Fibroblast of skin of scalp (primary cell): ENCODE results near the gene LAMA2.
"Not testable (repeated sequence)": the region's sequence is repeated elsewhere in the genome, so short reads cannot be mapped to it uniquely, and the experiment has no call there.

Source experiments
- DNase-seq: peaks from one replicate; pipeline ENCODE4 v3.0.0-alpha.2; 2013

LAMA2 gene

GRCh38 chr6:129133770-129134192 is 250.8 kb downstream of the LAMA2 start:
- no peak for DNase-seq

DNA sequence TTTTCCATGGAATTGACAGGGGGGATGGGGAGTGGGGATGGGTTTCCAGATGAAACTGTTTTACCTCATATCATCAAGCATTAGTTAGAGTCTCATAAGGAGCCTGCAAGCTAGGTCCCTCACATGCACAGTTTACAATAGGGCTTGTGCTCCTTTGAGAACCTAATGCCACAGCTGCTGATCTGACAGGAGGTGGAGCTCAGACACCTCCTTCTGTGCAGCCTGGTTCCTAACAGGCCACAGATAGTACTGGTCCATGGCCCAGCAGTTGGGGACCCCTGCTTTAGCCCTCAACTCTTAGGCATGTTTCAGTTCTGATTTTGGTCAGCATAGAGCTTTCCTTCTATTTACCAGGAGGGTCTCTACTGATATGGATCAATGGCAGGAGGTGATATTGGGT is 251.6 kb downstream of the LAMA2 start:
- no peak for DNase-seq

- DNase-seq, result no peak
These were observed 252.5 kb downstream of the LAMA2 start for GRCh38 chr6:129135451-129135850.

GRCh38 chr6:129136751-129137150 is 253.8 kb downstream of the LAMA2 start:
- DNase-seq, result no peak

GRCh38 chr6:129138739-129139405 is 255.9 kb downstream of the LAMA2 start:
- DNase-seq, result no peak

- DNase-seq, result no peak
These were observed 257.6 kb downstream of the LAMA2 start for GRCh38 chr6:129140526-129140925.

DNA sequence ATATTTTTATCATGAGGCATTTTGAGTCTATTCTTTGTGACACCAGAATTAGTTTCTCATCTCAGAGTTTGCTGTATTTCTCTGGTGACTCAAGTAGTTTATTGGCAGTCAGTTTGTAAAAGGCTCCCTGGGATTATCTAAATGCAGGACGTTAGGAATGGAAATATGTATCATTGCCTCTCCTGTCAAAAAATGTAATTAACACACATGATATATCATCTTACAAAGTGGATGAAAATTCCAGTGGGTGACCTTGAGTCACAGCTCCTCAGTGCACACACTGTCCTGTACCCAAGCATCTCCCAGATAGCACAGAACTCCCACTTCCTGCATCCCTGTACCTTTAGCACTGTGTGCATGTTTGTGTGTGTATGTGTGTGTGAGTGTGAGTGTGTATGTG is 258.6 kb downstream of the LAMA2 start:
- peak; percentile 5 for DNase-seq

GRCh38 chr6:129146902-129147301 is 264.0 kb downstream of the LAMA2 start:
- no peak for DNase-seq

GRCh38 chr6:129150507-129150906 is 267.6 kb downstream of the LAMA2 start:
- no peak for DNase-seq

- DNase-seq, result no peak
These were observed 270.3 kb downstream of the LAMA2 start for GRCh38 chr6:129153257-129153656.

GRCh38 chr6:129159242-129159641 is 276.3 kb downstream of the LAMA2 start:
- DNase-seq, result not testable (repeated sequence)

DNA sequence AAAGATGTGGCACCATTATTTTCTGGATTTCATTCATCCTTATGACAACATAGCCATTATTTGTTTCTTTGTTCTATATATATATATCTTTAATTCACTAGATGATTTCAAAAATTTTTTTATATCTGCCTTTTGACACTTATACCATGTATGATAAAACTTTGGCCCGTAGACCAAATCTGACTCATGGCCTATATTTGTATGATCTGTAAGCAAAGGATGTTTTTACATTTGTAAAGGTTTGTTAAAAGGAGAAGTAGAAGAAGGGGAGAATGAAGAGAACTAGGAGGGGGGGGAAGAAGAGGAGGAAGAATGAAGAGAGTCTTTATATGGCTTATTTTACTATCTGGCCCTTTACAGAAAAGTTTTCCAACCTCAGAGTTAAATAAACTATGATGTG is 279.7 kb downstream of the LAMA2 start:
- DNase-seq, result no peak

DNA sequence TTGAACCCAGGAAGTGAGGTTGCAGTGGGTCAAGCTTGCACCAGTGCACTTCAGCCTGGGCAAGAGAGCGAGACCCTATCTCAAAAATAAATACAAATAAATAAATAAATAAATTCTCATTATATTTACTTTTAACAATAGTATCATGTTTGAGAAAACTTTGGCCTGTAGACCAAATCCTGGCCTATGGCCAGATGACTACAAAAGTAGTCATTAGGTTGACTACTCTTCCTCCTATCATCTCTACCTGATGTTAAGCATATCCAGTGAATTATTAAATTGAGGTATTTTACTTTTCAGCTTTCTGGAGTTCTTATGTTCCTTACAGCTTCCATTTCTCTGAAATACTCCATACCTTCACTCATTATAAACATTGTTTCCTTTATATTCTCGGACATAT is 280.6 kb downstream of the LAMA2 start:
- no peak for DNase-seq

GRCh38 chr6:129164032-129164431 is 281.1 kb downstream of the LAMA2 start:
- DNase-seq, result no peak

GRCh38 chr6:129172279-129172995 is 289.5 kb downstream of the LAMA2 start:
- DNase-seq, result not testable (repeated sequence)

DNA sequence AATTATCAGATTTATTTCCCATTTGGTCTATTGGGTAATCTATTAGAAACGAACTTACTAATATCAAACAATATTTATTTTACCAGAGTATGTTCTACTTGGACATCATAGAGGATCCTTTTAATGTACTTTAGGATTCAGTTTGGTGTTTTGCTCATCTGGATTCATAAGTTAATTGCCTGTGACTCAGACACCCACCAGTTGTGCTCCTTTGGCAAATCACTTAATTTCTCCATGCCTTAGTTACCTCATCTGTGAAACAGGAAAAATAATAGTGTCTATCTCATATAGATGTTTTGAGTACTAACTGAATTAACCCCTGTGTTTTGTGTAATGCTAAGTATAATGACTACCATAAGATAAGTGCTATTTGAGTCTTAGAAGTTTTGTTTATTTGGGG is 292.1 kb downstream of the LAMA2 start:
- no peak for DNase-seq

GRCh38 chr6:129177801-129178200 is 294.9 kb downstream of the LAMA2 start:
- DNase-seq, result no peak

GRCh38 chr6:129179283-129179682 is 296.3 kb downstream of the LAMA2 start:
- DNase-seq, result no peak

DNA sequence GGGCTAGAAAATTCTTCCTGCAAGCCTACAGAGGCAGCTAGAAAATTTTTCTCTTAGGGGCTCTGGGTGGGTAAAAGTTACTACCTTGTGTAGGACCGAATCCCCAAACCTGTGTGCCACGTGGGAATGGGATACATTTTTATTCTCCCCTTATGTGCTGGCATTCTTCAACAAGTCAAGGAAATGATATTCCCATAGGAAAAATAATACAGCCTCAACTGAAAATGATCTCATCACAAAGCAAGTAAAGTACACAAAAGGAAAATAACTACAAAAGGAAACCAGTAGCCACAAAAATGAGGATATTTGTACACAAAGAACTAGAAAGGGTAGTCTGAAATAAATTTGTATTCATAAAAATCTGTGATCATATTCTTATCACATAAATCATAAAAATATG is 298.1 kb downstream of the LAMA2 start:
- DNase-seq, result no peak

DNA sequence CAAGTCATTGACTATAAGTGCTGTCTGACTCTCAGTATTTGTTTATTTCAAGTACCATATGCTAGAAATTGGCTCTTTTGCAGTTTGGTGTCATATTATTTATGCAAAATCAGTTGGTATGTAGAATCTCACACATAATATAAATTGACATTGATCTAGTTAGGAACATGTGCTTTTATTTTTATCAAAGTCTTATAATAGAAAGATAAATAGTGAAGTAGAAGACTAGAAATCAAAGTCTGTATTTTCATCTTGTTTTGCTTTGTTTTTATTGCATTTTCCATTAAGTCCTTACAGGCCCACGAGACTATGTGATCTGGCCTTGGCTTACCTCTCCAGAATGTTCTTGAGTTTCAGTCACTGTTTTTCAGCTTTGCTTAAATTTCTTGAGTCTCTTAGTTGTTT is 300.3 kb downstream of the LAMA2 start:
- no peak for DNase-seq

DNA sequence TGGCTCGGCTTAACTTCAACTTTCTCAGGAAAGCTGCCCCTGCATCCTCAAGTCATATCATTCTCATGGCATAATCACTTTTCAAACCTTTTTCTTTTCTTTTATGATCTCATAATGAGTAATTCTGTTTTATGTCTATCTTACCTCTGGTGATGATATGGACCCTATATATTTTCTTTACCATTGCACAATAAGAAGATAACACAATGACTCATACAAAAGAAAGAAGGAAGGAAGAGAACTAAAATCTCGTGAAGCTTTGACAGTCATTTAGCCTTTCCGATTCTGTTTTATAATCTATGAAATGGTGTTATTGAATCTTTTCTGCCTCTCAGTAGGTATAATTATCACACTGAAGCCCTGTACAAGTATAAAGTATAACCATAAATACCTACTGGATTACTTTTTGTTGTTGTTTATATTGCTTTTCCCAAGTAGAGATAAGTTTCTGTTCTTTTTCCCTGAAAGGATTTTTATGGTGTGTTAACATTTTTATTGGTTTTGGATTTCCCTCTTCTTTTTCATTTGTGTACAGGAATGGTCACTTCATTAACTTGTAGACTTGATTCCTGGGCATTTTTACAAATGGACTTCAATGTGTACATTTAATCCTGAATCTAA is 300.9 kb downstream of the LAMA2 start:
- peak; percentile 7 for DNase-seq

DNA sequence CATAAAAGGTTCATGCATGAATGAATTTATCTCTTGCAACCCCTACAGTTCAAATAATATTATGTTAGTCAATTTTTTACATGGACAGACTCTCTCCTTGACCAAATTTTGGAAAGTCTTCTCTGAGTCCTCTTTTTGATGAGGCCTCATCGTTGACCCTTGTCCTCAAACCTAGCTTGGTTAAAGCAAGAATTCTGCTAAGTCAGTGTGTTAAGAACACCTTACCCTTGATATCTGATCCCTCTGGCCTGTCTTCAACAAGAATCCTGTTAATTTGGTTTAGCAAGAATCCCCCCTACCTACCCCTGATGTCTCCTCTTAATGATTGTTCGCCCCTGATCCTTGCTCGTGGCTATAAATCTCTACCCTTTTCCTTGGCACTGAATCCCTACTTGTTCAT is 301.4 kb downstream of the LAMA2 start:
- no peak for DNase-seq

GRCh38 chr6:129184808-129185366 is 301.9 kb downstream of the LAMA2 start:
- peak; percentile 28 for DNase-seq

DNA sequence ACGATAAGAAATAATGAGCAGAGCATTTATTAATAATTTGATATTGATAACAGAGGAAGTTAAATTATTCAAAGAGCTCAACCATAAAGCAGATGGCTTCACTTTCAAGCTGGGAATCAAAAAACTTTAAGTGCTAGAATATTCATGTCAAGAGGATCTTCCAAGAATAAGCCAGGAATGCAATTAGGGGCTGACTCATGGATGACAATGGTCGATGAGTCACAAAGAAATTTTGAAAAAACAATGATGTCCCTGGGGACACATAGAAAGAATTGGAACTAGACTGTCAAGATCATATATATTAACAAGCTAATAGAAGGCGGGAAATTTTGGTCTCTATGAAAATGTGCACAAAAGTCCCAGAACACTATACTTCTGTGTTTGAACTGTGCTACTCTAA is 304.1 kb downstream of the LAMA2 start:
- DNase-seq, result peak; percentile 90
